Measurements from ENCODE around the gene DYNLT4.

GRCh38 chr1:44801491-44802305 is 5.5 kb downstream of the DYNLT4 start:
- TF ChIP-seq CTCF (conservative IDR thresholded peaks at IDR 0.05; ENCODE audit: low read depth, low read length) (no peak), EZH2 (IDR thresholded peaks at IDR 0.05; ENCODE audit: borderline replicate concordance, low read depth, low read length, poor library complexity, severe bottlenecking) (no peak)
